HCT116 (cell line): ENCODE data around the gene GOLGA1. TPM values are rescaled to one million over a fixed set of nuclear protein-coding genes. Genes with fewer than 3 reads are reported as not detected.

Source experiments
- ATAC-seq: fragments of 200-7000 bp; cut with Tn5 transposase; 2 replicates; pipeline ENCODE4 v1.9.1; 2020; ENCODE audit warnings: mild to moderate bottlenecking, moderate library complexity
- BruUV-seq: library from RNA; stranded (reverse); fragments of 400-500 nt; replicated peaks from 2 replicates; lab custom pipeline; 2021; lab: Mats Ljungman, UMichigan
- CTCF ChIA-PET: fragments of 300-600 bp; sonication (Branson Sonifier 250); formaldehyde crosslinking; loops from one replicate; lab custom pipeline; 2021; ENCODE audit warnings: antibody characterized with exemption; lab: Charles Lee
- POLR2A ChIA-PET: fragments of 300-600, 350-600 bp; sonication (Branson Sonifier 250); formaldehyde crosslinking; loops from one replicate; lab custom pipeline; 2021; ENCODE audit warnings: antibody characterized with exemption; lab: Charles Lee
- RAD21 ChIA-PET, 2 experiments: fragments of 300-600 bp; sonication (Branson Sonifier 250); formaldehyde crosslinking; loops; one replicate each; lab custom pipeline; 2023; ENCODE audit warnings: low total read pairs in 2 of 2; ENCODE audit not compliant: uncharacterized antibody in 2 of 2, unreplicated experiment in 2 of 2, low non-redundant PET in 1 of 2; lab: Charles Lee
- DNase-seq: peaks from one replicate; pipeline ENCODE4 v3.0.0-alpha.2; 2010; ENCODE audit warnings: low read depth, low spot score
- H2AFZ ChIP-seq: fragments of 200-600 bp; shearing (Covaris generic), sonication (generic); 2 replicates; pipeline ENCODE4 v1.6.1; 2017; ENCODE audit warnings: low read depth, mixed run types, mixed read lengths, antibody characterized with exemption, low read length; ENCODE audit not compliant: poor library complexity, severe bottlenecking
- H3K27ac ChIP-seq: 2 replicates; pipeline ENCODE4 v1.5.1; 2012; ENCODE audit warnings: low read depth, low read length
- H3K27me3 ChIP-seq: fragments of 200-600 bp; sonication (generic); 2 replicates; pipeline ENCODE4 v1.6.1; 2016; ENCODE audit warnings: mixed run types, low read length, mixed read lengths; ENCODE audit not compliant: insufficient read depth
- H3K36me3 ChIP-seq, 2 experiments: fragments of 200-500 bp in 1 of 2; fragments of 200-600 bp in 1 of 2; sonication (Bioruptor generic) in 1 of 2; sonication (generic) in 1 of 2; 2 replicates each; pipeline versions ENCODE4 v1.5.1 to v1.6.1; 2014 to 2016; ENCODE audit warnings: low read length in 2 of 2, inconsistent platforms in 1 of 2, mixed read lengths in 1 of 2, mixed run types in 1 of 2; ENCODE audit not compliant: insufficient read depth in 2 of 2, control insufficient read depth in 1 of 2
- H3K4me1 ChIP-seq, 2 experiments: fragments of 200-600 bp in 1 of 2; sonication (generic) in 1 of 2; 2 replicates each; pipeline versions ENCODE4 v1.5.1 to v1.6.1; 2012 to 2017; ENCODE audit warnings: low read length in 2 of 2, inconsistent platforms in 1 of 2, mild to moderate bottlenecking in 1 of 2, mixed read lengths in 1 of 2, mixed run types in 1 of 2, moderate library complexity in 1 of 2; ENCODE audit not compliant: insufficient read depth in 2 of 2, control insufficient read depth in 1 of 2
- H3K4me2 ChIP-seq: fragments of 200-600 bp; sonication (generic); 2 replicates; pipeline ENCODE4 v1.6.1; 2017; ENCODE audit warnings: mixed run types, low read length, mixed read lengths
- H3K4me3 ChIP-seq, 2 experiments: fragments of 200-600 bp in 1 of 2; sonication (generic) in 1 of 2; replicated peaks in 1 of 2; 2 replicates each; pipeline ENCODE4 v1.5.1; 2011 to 2016; ENCODE audit warnings: low read length in 2 of 2, control low read depth in 1 of 2, low read depth in 1 of 2, mild to moderate bottlenecking in 1 of 2, mixed read lengths in 1 of 2, mixed run types in 1 of 2
- H3K79me2 ChIP-seq: fragments of 200-600 bp; sonication (generic); 2 replicates; pipeline ENCODE4 v1.6.1; 2017; ENCODE audit warnings: mild to moderate bottlenecking, mixed run types, low read length, moderate library complexity, mixed read lengths; ENCODE audit not compliant: insufficient read depth
- H3K9ac ChIP-seq: fragments of 200-600 bp; sonication (generic); 2 replicates; pipeline ENCODE4 v1.6.1; 2016; ENCODE audit warnings: low read length, mixed read lengths
- H3K9me2 ChIP-seq: fragments of 200-600 bp; sonication (generic), shearing (Covaris generic); 2 replicates; pipeline ENCODE4 v1.6.1; 2017; ENCODE audit warnings: mixed run types, mild to moderate bottlenecking, moderate library complexity; ENCODE audit not compliant: insufficient read depth
- H3K9me3 ChIP-seq, 2 experiments: fragments of 200-500 bp in 1 of 2; fragments of 200-600 bp in 1 of 2; sonication (Bioruptor generic) in 1 of 2; sonication (generic) in 1 of 2; 2 replicates each; pipeline ENCODE4 v1.6.1; 2014 to 2017; ENCODE audit warnings: low read length in 2 of 2, mixed read lengths in 2 of 2, inconsistent platforms in 1 of 2, low read depth in 1 of 2, mild to moderate bottlenecking in 1 of 2, mixed run types in 1 of 2, moderate library complexity in 1 of 2; ENCODE audit not compliant: control insufficient read depth in 1 of 2, insufficient read depth in 1 of 2
- H4K20me1 ChIP-seq: fragments of 200-600 bp; sonication (generic), shearing (Covaris generic); 2 replicates; pipeline ENCODE4 v1.6.1; 2017; ENCODE audit warnings: mixed run types, mild to moderate bottlenecking, moderate library complexity; ENCODE audit not compliant: insufficient read depth
- CEBPB ChIP-seq: IDR thresholded peaks from 2 replicates; pipeline ENCODE4 v1.6.1; 2012; ENCODE audit warnings: low read depth
- EGR1 ChIP-seq: IDR thresholded peaks from 2 replicates; pipeline ENCODE4 v1.6.1; 2012; ENCODE audit warnings: low read depth
- RAD21 ChIP-seq: IDR thresholded peaks from 2 replicates; pipeline ENCODE4 v1.6.1; 2012; ENCODE audit warnings: low read depth, mild to moderate bottlenecking
- SIN3A ChIP-seq: IDR thresholded peaks from 2 replicates; pipeline ENCODE4 v1.6.1; 2012; ENCODE audit warnings: low read depth
- TCF7L2 ChIP-seq: IDR thresholded peaks from 2 replicates; pipeline ENCODE4 v1.7.0; 2011; ENCODE audit warnings: borderline replicate concordance, inconsistent platforms; ENCODE audit not compliant: insufficient read depth, insufficient read length; ENCODE audit errors: extremely low read depth
- ZBTB33 ChIP-seq: IDR thresholded peaks from 2 replicates; pipeline ENCODE4 v1.6.1; 2011; ENCODE audit warnings: mild to moderate bottlenecking, low read length, moderate library complexity; ENCODE audit not compliant: insufficient replicate concordance; ENCODE audit errors: extremely low read depth
- ZFX ChIP-seq: fragments of 450-650 bp; IDR thresholded peaks from 2 replicates; pipeline ENCODE4 v1.6.1; 2017
- intact Hi-C: fragments of 100-400 bp; cut with micrococcal nuclease; formaldehyde crosslinking; loops from 2 replicates; pipeline ENCODE4 v1.10.0; 2022
- total RNA-seq: library from RNA; stranded (reverse); gene quantifications from one replicate; pipeline ENCODE4 v1.2.1, GENCODE V29; 2021; ENCODE audit not compliant: unreplicated experiment
- TF ChIP-seq, protein P1 (sequence below), 3 experiments: fragments of 200-600 bp in 1 of 3; sonication (generic) in 1 of 3; IDR thresholded peaks in 2 of 3; conservative IDR thresholded peaks in 1 of 3; 2 replicates each; pipeline ENCODE4 v1.5.1; 2012 to 2017; ENCODE audit warnings: low read depth in 2 of 3, low read length in 2 of 3, antibody characterized with exemption in 1 of 3, borderline replicate concordance in 1 of 3, control low read depth in 1 of 3, mild to moderate bottlenecking in 1 of 3, mixed read lengths in 1 of 3, mixed run types in 1 of 3, moderate library complexity in 1 of 3; ENCODE audit not compliant: insufficient read depth in 1 of 3
- TF ChIP-seq, protein P2 (sequence below): IDR thresholded peaks from 2 replicates; pipeline ENCODE4 v1.6.1; 2012
- TF ChIP-seq, protein P3 (sequence below): IDR thresholded peaks from 2 replicates; pipeline ENCODE4 v1.6.1; 2012; ENCODE audit warnings: low read depth

The GOLGA1 gene
- total RNA-seq, 1 experiment from 2014 or later, result 13.1 TPM

DNA sequence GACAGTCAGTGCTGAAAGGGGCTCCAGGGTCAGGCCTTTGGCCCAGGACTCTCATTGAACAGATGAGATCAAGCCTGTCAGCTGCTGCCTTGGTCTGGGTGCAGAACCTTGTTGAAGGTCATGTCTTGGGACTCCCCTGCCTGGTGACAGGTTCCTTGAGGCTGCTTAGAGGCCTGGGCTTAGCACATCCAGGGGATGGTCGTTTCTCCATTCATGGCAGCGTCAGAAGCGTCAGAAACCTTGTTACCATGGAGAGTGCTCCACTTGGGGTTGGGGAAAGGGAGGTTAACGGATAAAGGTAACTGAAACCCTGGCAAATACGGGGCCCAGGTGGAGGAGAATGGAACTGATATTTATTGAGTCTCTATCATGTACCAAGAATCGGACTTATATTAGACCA, 70.2 kb downstream of the GOLGA1 start:
- no peak for ATAC-seq
- DNase-seq, result no peak
- TF ChIP-seq, protein P1, sequence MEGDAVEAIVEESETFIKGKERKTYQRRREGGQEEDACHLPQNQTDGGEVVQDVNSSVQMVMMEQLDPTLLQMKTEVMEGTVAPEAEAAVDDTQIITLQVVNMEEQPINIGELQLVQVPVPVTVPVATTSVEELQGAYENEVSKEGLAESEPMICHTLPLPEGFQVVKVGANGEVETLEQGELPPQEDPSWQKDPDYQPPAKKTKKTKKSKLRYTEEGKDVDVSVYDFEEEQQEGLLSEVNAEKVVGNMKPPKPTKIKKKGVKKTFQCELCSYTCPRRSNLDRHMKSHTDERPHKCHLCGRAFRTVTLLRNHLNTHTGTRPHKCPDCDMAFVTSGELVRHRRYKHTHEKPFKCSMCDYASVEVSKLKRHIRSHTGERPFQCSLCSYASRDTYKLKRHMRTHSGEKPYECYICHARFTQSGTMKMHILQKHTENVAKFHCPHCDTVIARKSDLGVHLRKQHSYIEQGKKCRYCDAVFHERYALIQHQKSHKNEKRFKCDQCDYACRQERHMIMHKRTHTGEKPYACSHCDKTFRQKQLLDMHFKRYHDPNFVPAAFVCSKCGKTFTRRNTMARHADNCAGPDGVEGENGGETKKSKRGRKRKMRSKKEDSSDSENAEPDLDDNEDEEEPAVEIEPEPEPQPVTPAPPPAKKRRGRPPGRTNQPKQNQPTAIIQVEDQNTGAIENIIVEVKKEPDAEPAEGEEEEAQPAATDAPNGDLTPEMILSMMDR (IDR thresholded peaks at IDR 0.05 in 2 of 3, conservative IDR thresholded peaks at IDR 0.05 in 1 of 3; ENCODE audit: borderline replicate concordance in 1 of 3, insufficient read depth in 1 of 3, low read depth in 2 of 3, low read length in 2 of 3), result no peak
- TF ChIP-seq ZBTB33, result no peak
- no peak for TF ChIP-seq EGR1
- TF ChIP-seq CEBPB, result no peak
- TF ChIP-seq SIN3A, result no peak
- TF ChIP-seq, protein P2, sequence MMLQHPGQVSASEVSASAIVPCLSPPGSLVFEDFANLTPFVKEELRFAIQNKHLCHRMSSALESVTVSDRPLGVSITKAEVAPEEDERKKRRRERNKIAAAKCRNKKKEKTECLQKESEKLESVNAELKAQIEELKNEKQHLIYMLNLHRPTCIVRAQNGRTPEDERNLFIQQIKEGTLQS, result no peak
- TF ChIP-seq, protein P3, sequence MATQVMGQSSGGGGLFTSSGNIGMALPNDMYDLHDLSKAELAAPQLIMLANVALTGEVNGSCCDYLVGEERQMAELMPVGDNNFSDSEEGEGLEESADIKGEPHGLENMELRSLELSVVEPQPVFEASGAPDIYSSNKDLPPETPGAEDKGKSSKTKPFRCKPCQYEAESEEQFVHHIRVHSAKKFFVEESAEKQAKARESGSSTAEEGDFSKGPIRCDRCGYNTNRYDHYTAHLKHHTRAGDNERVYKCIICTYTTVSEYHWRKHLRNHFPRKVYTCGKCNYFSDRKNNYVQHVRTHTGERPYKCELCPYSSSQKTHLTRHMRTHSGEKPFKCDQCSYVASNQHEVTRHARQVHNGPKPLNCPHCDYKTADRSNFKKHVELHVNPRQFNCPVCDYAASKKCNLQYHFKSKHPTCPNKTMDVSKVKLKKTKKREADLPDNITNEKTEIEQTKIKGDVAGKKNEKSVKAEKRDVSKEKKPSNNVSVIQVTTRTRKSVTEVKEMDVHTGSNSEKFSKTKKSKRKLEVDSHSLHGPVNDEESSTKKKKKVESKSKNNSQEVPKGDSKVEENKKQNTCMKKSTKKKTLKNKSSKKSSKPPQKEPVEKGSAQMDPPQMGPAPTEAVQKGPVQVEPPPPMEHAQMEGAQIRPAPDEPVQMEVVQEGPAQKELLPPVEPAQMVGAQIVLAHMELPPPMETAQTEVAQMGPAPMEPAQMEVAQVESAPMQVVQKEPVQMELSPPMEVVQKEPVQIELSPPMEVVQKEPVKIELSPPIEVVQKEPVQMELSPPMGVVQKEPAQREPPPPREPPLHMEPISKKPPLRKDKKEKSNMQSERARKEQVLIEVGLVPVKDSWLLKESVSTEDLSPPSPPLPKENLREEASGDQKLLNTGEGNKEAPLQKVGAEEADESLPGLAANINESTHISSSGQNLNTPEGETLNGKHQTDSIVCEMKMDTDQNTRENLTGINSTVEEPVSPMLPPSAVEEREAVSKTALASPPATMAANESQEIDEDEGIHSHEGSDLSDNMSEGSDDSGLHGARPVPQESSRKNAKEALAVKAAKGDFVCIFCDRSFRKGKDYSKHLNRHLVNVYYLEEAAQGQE, result no peak
- no peak for TF ChIP-seq TCF7L2
- no peak for TF ChIP-seq ZFX
- no peak for TF ChIP-seq RAD21
- Histone ChIP-seq H3K36me3 (peaks cover 13 to 36% of the 10 kb centered on the region in 2 experiments; a peak in 3 of 4 replicates), H3K4me3 (peak overlapping the region; percentile 91 to 94), H3K9me3 (no peaks in the 10 kb centered on the region), H3K4me1 (peaks cover 19 to 48% of the 10 kb centered on the region in 2 experiments), H3K9ac (peak overlapping the region; percentile 98), H2AFZ (no peak overlapping the region), H3K79me2 (peaks cover 88% of the 10 kb centered on the region), H3K27ac (peak overlapping the region; percentile 96), H3K4me2 (peak overlapping the region; percentile 84), H4K20me1 (peaks cover 19% of the 10 kb centered on the region; the same call in 1 of the 2 replicates), H3K9me2 (no peaks in the 10 kb centered on the region), H3K27me3 (no peaks in the 10 kb centered on the region)
- POLR2A ChIA-PET, result no interaction called here
- BruUV-seq, result no TSS peak
- intact Hi-C loops, result no loop called here
- RAD21 ChIA-PET, result no interaction called here
- CTCF ChIA-PET, result no interaction called here
